ENCODE data around the gene IKZF5. TPM values are rescaled to one million over a fixed set of nuclear protein-coding genes. Genes with fewer than 3 reads are reported as not detected.

IKZF5 gene
- total and polyA plus RNA-seq, 2 experiments from 2014 or later = 6.9 to 10.5 TPM

DNA sequence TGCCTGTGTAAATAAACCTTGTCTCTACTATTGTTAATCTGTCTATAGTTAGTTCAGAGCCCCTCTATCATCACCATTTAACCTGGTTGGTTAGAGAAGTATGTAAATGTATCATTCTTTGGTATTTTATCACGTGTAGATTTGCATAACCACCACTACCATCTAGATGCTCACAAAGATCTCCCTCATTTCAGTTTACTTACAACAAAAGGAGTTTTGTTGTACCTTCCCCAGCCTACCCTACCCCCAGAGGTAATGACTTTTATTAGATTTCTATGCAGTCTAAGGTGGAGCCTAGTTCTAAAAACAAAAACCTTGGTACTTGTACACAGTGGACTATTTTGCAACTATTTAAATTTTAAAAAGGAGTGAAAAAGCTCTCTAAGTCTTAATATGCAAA, 17.7 kb upstream of the IKZF5 start (continued):
- TF ChIP-seq ZNF331 (CRISPR knock-in tag; IDR thresholded peaks at IDR 0.05; ENCODE audit: low read depth) = no peak
- TF ChIP-seq, protein P1, sequence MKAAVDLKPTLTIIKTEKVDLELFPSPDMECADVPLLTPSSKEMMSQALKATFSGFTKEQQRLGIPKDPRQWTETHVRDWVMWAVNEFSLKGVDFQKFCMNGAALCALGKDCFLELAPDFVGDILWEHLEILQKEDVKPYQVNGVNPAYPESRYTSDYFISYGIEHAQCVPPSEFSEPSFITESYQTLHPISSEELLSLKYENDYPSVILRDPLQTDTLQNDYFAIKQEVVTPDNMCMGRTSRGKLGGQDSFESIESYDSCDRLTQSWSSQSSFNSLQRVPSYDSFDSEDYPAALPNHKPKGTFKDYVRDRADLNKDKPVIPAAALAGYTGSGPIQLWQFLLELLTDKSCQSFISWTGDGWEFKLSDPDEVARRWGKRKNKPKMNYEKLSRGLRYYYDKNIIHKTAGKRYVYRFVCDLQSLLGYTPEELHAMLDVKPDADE (IDR thresholded peaks at IDR 0.05) = no peak

GRCh38 chr10:123024540-123024939, 15.9 kb upstream of the IKZF5 start:
- H3K9me3 Mint-ChIP-seq = peaks cover 2% of the 10 kb centered on the region; the same call in 2 of the 3 replicates
- TF ChIP-seq ZNF331 (CRISPR knock-in tag; IDR thresholded peaks at IDR 0.05; ENCODE audit: low read depth) = no peak
- no peak for TF ChIP-seq ZNF114 (CRISPR knock-in tag; IDR thresholded peaks at IDR 0.05)
- no peak for TF ChIP-seq EZH2phosphoT487 (IDR thresholded peaks at IDR 0.05; ENCODE audit: unreplicated experiment)
- no peak for TF ChIP-seq CREB1 (CRISPR knock-in tag; IDR thresholded peaks at IDR 0.05; ENCODE audit: low read depth)
- TF ChIP-seq, protein P2, sequence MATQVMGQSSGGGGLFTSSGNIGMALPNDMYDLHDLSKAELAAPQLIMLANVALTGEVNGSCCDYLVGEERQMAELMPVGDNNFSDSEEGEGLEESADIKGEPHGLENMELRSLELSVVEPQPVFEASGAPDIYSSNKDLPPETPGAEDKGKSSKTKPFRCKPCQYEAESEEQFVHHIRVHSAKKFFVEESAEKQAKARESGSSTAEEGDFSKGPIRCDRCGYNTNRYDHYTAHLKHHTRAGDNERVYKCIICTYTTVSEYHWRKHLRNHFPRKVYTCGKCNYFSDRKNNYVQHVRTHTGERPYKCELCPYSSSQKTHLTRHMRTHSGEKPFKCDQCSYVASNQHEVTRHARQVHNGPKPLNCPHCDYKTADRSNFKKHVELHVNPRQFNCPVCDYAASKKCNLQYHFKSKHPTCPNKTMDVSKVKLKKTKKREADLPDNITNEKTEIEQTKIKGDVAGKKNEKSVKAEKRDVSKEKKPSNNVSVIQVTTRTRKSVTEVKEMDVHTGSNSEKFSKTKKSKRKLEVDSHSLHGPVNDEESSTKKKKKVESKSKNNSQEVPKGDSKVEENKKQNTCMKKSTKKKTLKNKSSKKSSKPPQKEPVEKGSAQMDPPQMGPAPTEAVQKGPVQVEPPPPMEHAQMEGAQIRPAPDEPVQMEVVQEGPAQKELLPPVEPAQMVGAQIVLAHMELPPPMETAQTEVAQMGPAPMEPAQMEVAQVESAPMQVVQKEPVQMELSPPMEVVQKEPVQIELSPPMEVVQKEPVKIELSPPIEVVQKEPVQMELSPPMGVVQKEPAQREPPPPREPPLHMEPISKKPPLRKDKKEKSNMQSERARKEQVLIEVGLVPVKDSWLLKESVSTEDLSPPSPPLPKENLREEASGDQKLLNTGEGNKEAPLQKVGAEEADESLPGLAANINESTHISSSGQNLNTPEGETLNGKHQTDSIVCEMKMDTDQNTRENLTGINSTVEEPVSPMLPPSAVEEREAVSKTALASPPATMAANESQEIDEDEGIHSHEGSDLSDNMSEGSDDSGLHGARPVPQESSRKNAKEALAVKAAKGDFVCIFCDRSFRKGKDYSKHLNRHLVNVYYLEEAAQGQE (IDR thresholded peaks at IDR 0.05; ENCODE audit: unreplicated experiment) = no peak
- TF ChIP-seq, protein P3, sequence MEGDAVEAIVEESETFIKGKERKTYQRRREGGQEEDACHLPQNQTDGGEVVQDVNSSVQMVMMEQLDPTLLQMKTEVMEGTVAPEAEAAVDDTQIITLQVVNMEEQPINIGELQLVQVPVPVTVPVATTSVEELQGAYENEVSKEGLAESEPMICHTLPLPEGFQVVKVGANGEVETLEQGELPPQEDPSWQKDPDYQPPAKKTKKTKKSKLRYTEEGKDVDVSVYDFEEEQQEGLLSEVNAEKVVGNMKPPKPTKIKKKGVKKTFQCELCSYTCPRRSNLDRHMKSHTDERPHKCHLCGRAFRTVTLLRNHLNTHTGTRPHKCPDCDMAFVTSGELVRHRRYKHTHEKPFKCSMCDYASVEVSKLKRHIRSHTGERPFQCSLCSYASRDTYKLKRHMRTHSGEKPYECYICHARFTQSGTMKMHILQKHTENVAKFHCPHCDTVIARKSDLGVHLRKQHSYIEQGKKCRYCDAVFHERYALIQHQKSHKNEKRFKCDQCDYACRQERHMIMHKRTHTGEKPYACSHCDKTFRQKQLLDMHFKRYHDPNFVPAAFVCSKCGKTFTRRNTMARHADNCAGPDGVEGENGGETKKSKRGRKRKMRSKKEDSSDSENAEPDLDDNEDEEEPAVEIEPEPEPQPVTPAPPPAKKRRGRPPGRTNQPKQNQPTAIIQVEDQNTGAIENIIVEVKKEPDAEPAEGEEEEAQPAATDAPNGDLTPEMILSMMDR (conservative IDR thresholded peaks at IDR 0.05; ENCODE audit: low read depth in 2 of 2) = no peak
- Histone ChIP-seq H4K20me1 (replicated peaks; ENCODE audit: insufficient read depth) (no peaks in the 10 kb centered on the region), H3K27ac (ENCODE audit: low read depth) (no peak overlapping the region), H3K36me3 (ENCODE audit: insufficient read depth) (no peaks in the 10 kb centered on the region), H3K9me2 (ENCODE audit: insufficient read depth) (0 out of 2 replicates have a peak, but pooled peaks cover 3% of the 10 kb centered on the region), H2AFZ (no peak overlapping the region), H3K4me3 (no peak overlapping the region), H3K4me2 (no peak overlapping the region), H3F3A (replicated peaks; ENCODE audit: low read depth) (no peaks in the 10 kb centered on the region), H3K27me3 (ENCODE audit: insufficient read depth) (peaks cover 22% of the 10 kb centered on the region), H3K4me1 (ENCODE audit: insufficient read depth) (peaks cover 34% of the 10 kb centered on the region), H3K79me2 (replicated peaks; ENCODE audit: insufficient read depth) (no peaks in the 10 kb centered on the region)
- peaks cover 51% of the 10 kb centered on the region for H3K4me1 Mint-ChIP-seq
- H3K27ac Mint-ChIP-seq = no peak overlapping the region
- ATAC-seq = no peak
- no peak for DNase-seq (ENCODE audit: low spot score)
- H3K27me3 Mint-ChIP-seq (ENCODE audit: insufficient read depth, low read depth, poor library complexity) = peaks cover 12% of the 10 kb centered on the region
- H3K36me3 Mint-ChIP-seq (ENCODE audit: low read depth) = peaks cover 3% of the 10 kb centered on the region; the same call in 1 of the 3 replicates
- no peak overlapping the region for H3K4me3 Mint-ChIP-seq

Measured in GM23338 (cell line).